Measurements from ENCODE around the gene SET. TPM values are rescaled to one million over a fixed set of nuclear protein-coding genes. Genes with fewer than 3 reads are reported as not detected.

The SET gene
- total and polyA plus RNA-seq, 2 of the 13 experiments (the other 11 are each of a cell fraction or from before 2014, with no cell fraction given), result 94.2 to 611 TPM

- TF ChIP-seq USF2 (IDR thresholded peaks at IDR 0.05; ENCODE audit: low read depth, low read length), result no peak
- TF ChIP-seq USF2 (CRISPR knock-in tag; IDR thresholded peaks at IDR 0.05; ENCODE audit: borderline replicate concordance), result no peak
- no peak for TF ChIP-seq SP1 (IDR thresholded peaks at IDR 0.05)
- peak; percentile 76 for TF ChIP-seq SP1 (CRISPR knock-in tag; IDR thresholded peaks at IDR 0.05)
- peak; percentile 76; the same call in 1 of the 2 replicates for TF ChIP-seq SALL2 (CRISPR knock-in tag; IDR thresholded peaks at IDR 0.05)
- TF ChIP-seq FOXK1 (CRISPR knock-in tag; IDR thresholded peaks at IDR 0.05; ENCODE audit: borderline replicate concordance, low read depth), result peak; percentile 71; the same call in 1 of the 2 replicates
- no peak for TF ChIP-seq RFXANK (CRISPR knock-in tag; IDR thresholded peaks at IDR 0.05)
- peak; percentile 31; the same call in 1 of the 2 replicates for TF ChIP-seq ZNF263 (CRISPR knock-in tag; IDR thresholded peaks at IDR 0.05)
- TF ChIP-seq STAT6 (CRISPR knock-in tag; IDR thresholded peaks at IDR 0.05; ENCODE audit: borderline replicate concordance), result no peak
- no peak for TF ChIP-seq PAF1 (CRISPR knock-in tag; IDR thresholded peaks at IDR 0.05)
- TF ChIP-seq, protein P1, sequence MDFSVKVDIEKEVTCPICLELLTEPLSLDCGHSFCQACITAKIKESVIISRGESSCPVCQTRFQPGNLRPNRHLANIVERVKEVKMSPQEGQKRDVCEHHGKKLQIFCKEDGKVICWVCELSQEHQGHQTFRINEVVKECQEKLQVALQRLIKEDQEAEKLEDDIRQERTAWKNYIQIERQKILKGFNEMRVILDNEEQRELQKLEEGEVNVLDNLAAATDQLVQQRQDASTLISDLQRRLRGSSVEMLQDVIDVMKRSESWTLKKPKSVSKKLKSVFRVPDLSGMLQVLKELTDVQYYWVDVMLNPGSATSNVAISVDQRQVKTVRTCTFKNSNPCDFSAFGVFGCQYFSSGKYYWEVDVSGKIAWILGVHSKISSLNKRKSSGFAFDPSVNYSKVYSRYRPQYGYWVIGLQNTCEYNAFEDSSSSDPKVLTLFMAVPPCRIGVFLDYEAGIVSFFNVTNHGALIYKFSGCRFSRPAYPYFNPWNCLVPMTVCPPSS (IDR thresholded peaks at IDR 0.05), result no peak
- TF ChIP-seq ZNF552 (CRISPR knock-in tag; IDR thresholded peaks at IDR 0.05; ENCODE audit: borderline replicate concordance), result peak; percentile 63; the same call in 1 of the 2 replicates
- TF ChIP-seq, protein P2, sequence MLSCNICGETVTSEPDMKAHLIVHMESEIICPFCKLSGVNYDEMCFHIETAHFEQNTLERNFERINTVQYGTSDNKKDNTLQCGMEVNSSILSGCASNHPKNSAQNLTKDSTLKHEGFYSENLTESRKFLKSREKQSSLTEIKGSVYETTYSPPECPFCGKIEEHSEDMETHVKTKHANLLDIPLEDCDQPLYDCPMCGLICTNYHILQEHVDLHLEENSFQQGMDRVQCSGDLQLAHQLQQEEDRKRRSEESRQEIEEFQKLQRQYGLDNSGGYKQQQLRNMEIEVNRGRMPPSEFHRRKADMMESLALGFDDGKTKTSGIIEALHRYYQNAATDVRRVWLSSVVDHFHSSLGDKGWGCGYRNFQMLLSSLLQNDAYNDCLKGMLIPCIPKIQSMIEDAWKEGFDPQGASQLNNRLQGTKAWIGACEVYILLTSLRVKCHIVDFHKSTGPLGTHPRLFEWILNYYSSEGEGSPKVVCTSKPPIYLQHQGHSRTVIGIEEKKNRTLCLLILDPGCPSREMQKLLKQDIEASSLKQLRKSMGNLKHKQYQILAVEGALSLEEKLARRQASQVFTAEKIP (CRISPR knock-in tag; IDR thresholded peaks at IDR 0.05; ENCODE audit: borderline replicate concordance), result no peak
- TF ChIP-seq NFIB (CRISPR knock-in tag; IDR thresholded peaks at IDR 0.05; ENCODE audit: borderline replicate concordance), result no peak
- no peak for TF ChIP-seq SNAPC5 (CRISPR knock-in tag; IDR thresholded peaks at IDR 0.05; ENCODE audit: borderline replicate concordance)
- TF ChIP-seq KLF9 (CRISPR knock-in tag; IDR thresholded peaks at IDR 0.05; ENCODE audit: low read depth), result no peak
- TF ChIP-seq NFRKB (IDR thresholded peaks at IDR 0.05), result peak; percentile 99
- 0 out of 2 replicates have a peak, but pooled peaks have one; percentile 40 for TF ChIP-seq CSRNP2 (CRISPR knock-in tag; conservative IDR thresholded peaks at IDR 0.05; ENCODE audit: low read depth)
- 0 out of 2 replicates have a peak, but pooled peaks have one; percentile 4 for TF ChIP-seq NR2F2 (IDR thresholded peaks at IDR 0.05; ENCODE audit: borderline replicate concordance, low read depth)
- TF ChIP-seq ZNF121 (CRISPR knock-in tag; IDR thresholded peaks at IDR 0.05), result peak; percentile 81; the same call in 1 of the 2 replicates
These were observed 32.3 kb upstream of the SET start, which contains the start of gene DYNC2I2 (continued) for GRCh38 chr9:128656416-128657343.
